Tibial nerve (tissue), 3 donors: Measurements from ENCODE around the gene PIK3CB.

Experiments
- CTCF ChIP-seq, 5 experiments: fragments of 200-600 bp in 3 of 5; fragments of 450-650 bp in 2 of 5; sonication (generic) in 3 of 5; IDR thresholded peaks; one replicate each; pipeline ENCODE4 v1.5.1; 2016 to 2019; ENCODE audit warnings: antibody characterized with exemption in 5 of 5, mild to moderate bottlenecking in 3 of 5, moderate library complexity in 2 of 5
- POLR2A ChIP-seq, 2 donors: fragments of 450-650 bp; IDR thresholded peaks; one replicate each; pipeline ENCODE4 v1.6.1; 2017; ENCODE audit warnings: antibody characterized with exemption in 2 of 2, mild to moderate bottlenecking in 2 of 2, moderate library complexity in 2 of 2

- TF ChIP-seq CTCF (IDR thresholded peaks at IDR 0.05) (no peak), POLR2A (IDR thresholded peaks at IDR 0.05) (no peak)
Observed at GRCh38 chr3:138879541-138880380, 45.0 kb upstream of the PIK3CB start.
